Smooth muscle cell (in vitro differentiated cells): ENCODE measurements around the gene SLIT1. TPM values are rescaled to one million over a fixed set of nuclear protein-coding genes. Genes with fewer than 3 reads are reported as not detected.

Experiments used
- DNase-seq: peaks from one replicate; lab custom pipeline; 2025; ENCODE audit not compliant: unreplicated experiment; lab: John Stamatoyannopoulos, UW
- H2AFZ ChIP-seq: fragments of 200-600 bp; sonication (generic); 2 replicates; pipeline ENCODE4 v1.6.0; 2016; ENCODE audit warnings: antibody characterized with exemption, low read depth, mild to moderate bottlenecking
- H3F3A ChIP-seq: fragments of 200-600 bp; sonication (generic); 2 replicates; pipeline ENCODE4 v1.6.0; 2017; ENCODE audit warnings: antibody characterized with exemption, low read depth
- H3K27ac ChIP-seq: fragments of 200-600 bp; sonication (generic); 2 replicates; pipeline ENCODE4 v1.5.1; 2016; ENCODE audit warnings: low read depth, mild to moderate bottlenecking
- H3K27me3 ChIP-seq: fragments of 200-600 bp; sonication (generic); 2 replicates; pipeline ENCODE4 v1.6.1; 2016; ENCODE audit warnings: low read depth, mild to moderate bottlenecking
- H3K36me3 ChIP-seq: fragments of 200-600 bp; sonication (generic); 2 replicates; pipeline ENCODE4 v1.5.1; 2016; ENCODE audit warnings: low read depth
- H3K4me1 ChIP-seq: fragments of 200-600 bp; sonication (generic); 2 replicates; pipeline ENCODE4 v1.5.1; 2016; ENCODE audit warnings: low read depth
- H3K4me2 ChIP-seq: fragments of 200-600 bp; sonication (generic); 2 replicates; pipeline ENCODE4 v1.6.0; 2016; ENCODE audit warnings: mild to moderate bottlenecking
- H3K4me3 ChIP-seq: fragments of 200-600 bp; sonication (generic); 2 replicates; pipeline ENCODE4 v1.5.1; 2016; ENCODE audit warnings: mild to moderate bottlenecking
- H3K79me2 ChIP-seq: fragments of 200-600 bp; sonication (generic); 2 replicates; pipeline ENCODE4 v1.6.0; 2016; ENCODE audit warnings: low read depth, mild to moderate bottlenecking
- H3K9ac ChIP-seq: fragments of 200-600 bp; sonication (generic); 2 replicates; pipeline ENCODE4 v1.6.0; 2016; ENCODE audit warnings: low read depth
- H3K9me3 ChIP-seq: fragments of 200-600 bp; sonication (generic); replicated peaks from 2 replicates; pipeline ENCODE4 v1.5.1; 2016; ENCODE audit warnings: low read depth
- H4K20me1 ChIP-seq: fragments of 200-600 bp; sonication (generic); 2 replicates; pipeline ENCODE4 v1.6.0; 2016; ENCODE audit warnings: low read depth
- CTCF ChIP-seq: fragments of 200-600 bp; sonication (generic); IDR thresholded peaks from 2 replicates; pipeline ENCODE4 v1.5.1; 2017; ENCODE audit warnings: borderline replicate concordance, mild to moderate bottlenecking, antibody characterized with exemption; ENCODE audit not compliant: insufficient read depth, poor library complexity, severe bottlenecking
- WGBS: methylation state at CpG from one replicate; pipeline ENCODE4 v1.1.7; 2016; ENCODE audit warnings: low lambda C conversion rate; 5-methylcytosine and 5-hydroxymethylcytosine counted together
- polyA plus RNA-seq: library from polyadenylated mRNA; unstranded; fragments of >200 nt; fragmentation: Nextera tagmentation; extraction: Ambion mirVana; gene quantifications from 2 replicates; pipeline ENCODE4 v1.2.1, GENCODE V29; 2016
- total RNA-seq: library from RNA; depleted of rRNA; stranded (reverse); fragments of >200 nt; gene quantifications from 2 replicates; pipeline ENCODE4 v1.2.3, GENCODE V29; 2014

The SLIT1 gene
- total and polyA plus RNA-seq, 2 experiments from 2014 or later: 0.15 TPM; not detected in 1

GRCh38 chr10:96984541-96985131 lies 201.1 kb downstream of the SLIT1 start:
- Histone ChIP-seq H3K27ac (no peak overlapping the region), H3K9me3 (no peaks in the 10 kb centered on the region), H4K20me1 (no peaks in the 10 kb centered on the region), H3K36me3 (peaks cover 7% of the 10 kb centered on the region), H3K4me3 (no peak overlapping the region), H3K9ac (no peak overlapping the region), H2AFZ (no peak overlapping the region), H3K27me3 (no peaks in the 10 kb centered on the region), H3K4me1 (peaks cover 20% of the 10 kb centered on the region), H3K4me2 (no peak overlapping the region), H3F3A (no peaks in the 10 kb centered on the region), H3K79me2 (no peaks in the 10 kb centered on the region)
- 83% methylated on average over 14 of the region's 14 CpGs for WGBS
- TF ChIP-seq CTCF: no peak
- no peak for DNase-seq

GRCh38 chr10:96982149-96982930 lies 203.4 kb downstream of the SLIT1 start:
- H3K27ac ChIP-seq: no peak overlapping the region
- peaks cover 20% of the 10 kb centered on the region for H3K4me1 ChIP-seq
- no peak overlapping the region for H3K9ac ChIP-seq
- H4K20me1 ChIP-seq: no peaks in the 10 kb centered on the region
- H3K27me3 ChIP-seq: no peaks in the 10 kb centered on the region
- no peaks in the 10 kb centered on the region for H3K79me2 ChIP-seq
- no peak for DNase-seq
- H3K36me3 ChIP-seq: peaks cover 7% of the 10 kb centered on the region
- no peaks in the 10 kb centered on the region for H3K9me3 ChIP-seq
- no peak overlapping the region for H3K4me2 ChIP-seq
- TF ChIP-seq CTCF: no peak
- no peak overlapping the region for H3K4me3 ChIP-seq
- no peak overlapping the region for H2AFZ ChIP-seq
- H3F3A ChIP-seq: no peaks in the 10 kb centered on the region
- 93% methylated on average over 12 of the region's 12 CpGs for WGBS

GRCh38 chr10:96978621-96979154 lies 207.1 kb downstream of the SLIT1 start:
- Histone ChIP-seq H2AFZ (no peak overlapping the region), H3K4me2 (no peak overlapping the region), H3K79me2 (no peaks in the 10 kb centered on the region), H3K27me3 (no peaks in the 10 kb centered on the region), H3K4me1 (peaks cover under 1% of the 10 kb centered on the region), H3F3A (no peaks in the 10 kb centered on the region), H4K20me1 (no peaks in the 10 kb centered on the region), H3K36me3 (peaks cover 7% of the 10 kb centered on the region), H3K27ac (no peak overlapping the region), H3K9me3 (no peaks in the 10 kb centered on the region), H3K4me3 (no peak overlapping the region), H3K9ac (no peak overlapping the region)
- WGBS: 91% methylated on average over 3 of the region's 3 CpGs
- TF ChIP-seq CTCF: no peak
- no peak for DNase-seq
